PC-3 (cell line): ENCODE measurements around the gene BAZ2B. TPM values are rescaled to one million over a fixed set of nuclear protein-coding genes. Genes with fewer than 3 reads are reported as not detected.
A peak's percentile ranks its signal among the peaks of the same experiment; 100 is the strongest.

Experiments
- ATAC-seq: fragments of 200-7000 bp; cut with Tn5 transposase; 2 replicates; pipeline ENCODE4 v1.9.1; 2020; ENCODE audit warnings: mild to moderate bottlenecking, moderate library complexity
- BruUV-seq: library from RNA; stranded (reverse); fragments of 400-500 nt; replicated peaks from 2 replicates; lab custom pipeline; 2021; lab: Mats Ljungman, UMichigan
- CTCF ChIA-PET: fragments of 300-600 bp; sonication (Branson Sonifier 250); formaldehyde crosslinking; loops from one replicate; lab custom pipeline; 2022; ENCODE audit warnings: antibody characterized with exemption; lab: Charles Lee
- POLR2A ChIA-PET: fragments of 300-600 bp; sonication (Branson Sonifier 250); formaldehyde crosslinking; loops from one replicate; lab custom pipeline; 2022; ENCODE audit warnings: antibody characterized with exemption; ENCODE audit not compliant: unreplicated experiment; lab: Charles Lee
- DNase-seq: peaks from one replicate; pipeline ENCODE4 v3.0.0-alpha.2; 2015
- H2AFZ ChIP-seq: fragments of 300-600 bp; sonication (generic); 2 replicates; pipeline ENCODE4 v1.6.0; 2016; ENCODE audit warnings: antibody characterized with exemption, low read length
- H3F3A ChIP-seq: fragments of 300-600 bp; sonication (generic); one replicate; pipeline ENCODE4 v1.6.0; 2017; ENCODE audit warnings: antibody characterized with exemption, low read length, control low read depth, mild to moderate bottlenecking; ENCODE audit not compliant: unreplicated experiment
- H3K27ac ChIP-seq: fragments of 300-600 bp; sonication (generic); 2 replicates; pipeline ENCODE4 v1.5.1; 2016; ENCODE audit warnings: mild to moderate bottlenecking, low read length
- H3K27me3 ChIP-seq: fragments of 300-600 bp; sonication (generic); 2 replicates; pipeline ENCODE4 v1.6.1; 2016; ENCODE audit warnings: low read length, mixed read lengths
- H3K36me3 ChIP-seq: fragments of 300-600 bp; sonication (generic); 2 replicates; pipeline ENCODE4 v1.6.1; 2016; ENCODE audit warnings: low read depth, mixed run types, low read length, mixed read lengths
- H3K4me1 ChIP-seq: fragments of 300-600 bp; sonication (generic); 2 replicates; pipeline ENCODE4 v1.5.1; 2016; ENCODE audit warnings: low read length; ENCODE audit not compliant: insufficient read depth
- H3K4me2 ChIP-seq: fragments of 300-600 bp; sonication (generic); 2 replicates; pipeline ENCODE4 v1.6.0; 2016; ENCODE audit warnings: low read length
- H3K4me3 ChIP-seq: fragments of 300-600 bp; sonication (generic); 2 replicates; pipeline ENCODE4 v1.5.1; 2016; ENCODE audit warnings: mild to moderate bottlenecking, low read length, mixed read lengths
- H3K79me2 ChIP-seq: fragments of 300-600 bp; sonication (generic); 2 replicates; pipeline ENCODE4 v1.6.1; 2017; ENCODE audit warnings: low read length, mixed read lengths
- H3K9ac ChIP-seq: fragments of 300-600 bp; sonication (generic); 2 replicates; pipeline ENCODE4 v1.6.0; 2016; ENCODE audit warnings: mild to moderate bottlenecking, low read length
- H3K9me2 ChIP-seq: fragments of 300-600 bp; sonication (generic); replicated peaks from 2 replicates; pipeline ENCODE4 v1.6.1; 2016; ENCODE audit warnings: mixed run types, low read length, mixed read lengths
- H3K9me3 ChIP-seq: fragments of 300-600 bp; sonication (generic); 2 replicates; pipeline ENCODE4 v1.6.1; 2016; ENCODE audit warnings: low read length, mixed read lengths
- H4K20me1 ChIP-seq: fragments of 300-600 bp; sonication (generic); 2 replicates; pipeline ENCODE4 v1.6.1; 2016; ENCODE audit warnings: low read length, mixed read lengths
- CTCF ChIP-seq: fragments of 300-600 bp; sonication (generic); conservative IDR thresholded peaks from 2 replicates; pipeline ENCODE4 v1.5.1; 2017; ENCODE audit warnings: antibody characterized with exemption, low read depth, mild to moderate bottlenecking, low read length
- EZH2 ChIP-seq: fragments of 300-600 bp; sonication (generic); IDR thresholded peaks from one replicate; pipeline ENCODE4 v1.6.1; 2017; ENCODE audit warnings: antibody characterized with exemption, mild to moderate bottlenecking, low read length; ENCODE audit not compliant: unreplicated experiment
- EZH2phosphoT487 ChIP-seq: fragments of 300-600 bp; sonication (generic); IDR thresholded peaks from 2 replicates; pipeline ENCODE4 v1.6.1; 2018; ENCODE audit warnings: mild to moderate bottlenecking, antibody characterized with exemption, low read length, borderline replicate concordance
- intact Hi-C: fragments of 100-400 bp; cut with micrococcal nuclease; formaldehyde crosslinking; loops from 2 replicates; pipeline ENCODE4 v1.9.0; 2023
- total RNA-seq: library from RNA; depleted of rRNA; stranded (reverse); fragments of >200 nt; gene quantifications from 2 replicates; pipeline ENCODE4 v1.2.3, GENCODE V29; 2014

BAZ2B gene
- total RNA-seq, 1 experiment from 2014 or later = 19.6 TPM

DNA sequence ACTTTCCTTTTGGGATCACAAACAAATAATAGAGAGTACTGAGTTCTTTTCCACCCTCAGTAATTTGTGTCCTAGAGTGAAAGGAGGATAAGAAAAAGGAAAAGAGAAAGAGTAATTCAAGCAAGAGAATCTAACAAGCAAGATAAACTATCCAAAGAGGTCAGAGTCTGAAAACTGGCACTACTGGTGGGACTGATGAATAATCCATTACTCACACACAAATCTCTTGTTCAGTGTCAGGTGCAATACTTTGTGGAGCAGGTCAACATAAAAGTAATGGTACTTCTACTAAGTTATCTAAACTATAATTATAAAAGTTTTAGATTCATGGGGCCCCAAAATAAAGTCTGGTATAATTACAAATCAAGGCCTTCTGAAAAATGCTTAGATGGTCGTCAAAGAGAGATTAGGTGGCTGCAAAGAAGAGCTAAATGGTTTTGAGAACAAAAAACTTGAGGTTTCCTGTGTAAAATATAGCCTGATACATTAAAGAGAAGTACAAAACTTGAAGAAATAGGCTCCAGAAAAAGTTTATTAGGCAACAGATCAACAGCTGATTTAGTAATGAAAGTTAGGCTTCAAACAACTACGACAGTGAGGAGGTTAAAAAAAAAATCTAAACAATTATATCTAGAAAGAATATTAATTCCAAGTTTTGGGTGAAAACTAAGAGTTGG is 109.4 kb downstream of the BAZ2B start:
- intact Hi-C loops = no loop called here
- no peaks in the 10 kb centered on the region for H4K20me1 ChIP-seq
- no peaks in the 10 kb centered on the region for H3K9me3 ChIP-seq
- H3K4me1 ChIP-seq = peaks cover 16% of the 10 kb centered on the region
- H3F3A ChIP-seq = no peaks in the 10 kb centered on the region
- ChIA-PET POLR2A (interaction anchor here (0.6 kb wide), 1 partner anchor 195 kb away, joined by 3 read pairs; no protein-coding TSS in a partner anchor), CTCF (no interaction called here)
- H3K27ac ChIP-seq = no peak overlapping the region
- no peak overlapping the region for H3K4me3 ChIP-seq
- ATAC-seq = peak; percentile 97
- H3K36me3 ChIP-seq = no peaks in the 10 kb centered on the region
- no peaks in the 10 kb centered on the region for H3K9me2 ChIP-seq
- no peak overlapping the region for H3K9ac ChIP-seq
- H3K79me2 ChIP-seq = no peaks in the 10 kb centered on the region
- TF ChIP-seq EZH2phosphoT487 (no peak), EZH2 (no peak)
- H3K27me3 ChIP-seq = no peaks in the 10 kb centered on the region
- peak overlapping the region; percentile 56 for H3K4me2 ChIP-seq
- BruUV-seq = no TSS peak
- H2AFZ ChIP-seq = no peak overlapping the region
- DNase-seq = peak; percentile 75

DNA sequence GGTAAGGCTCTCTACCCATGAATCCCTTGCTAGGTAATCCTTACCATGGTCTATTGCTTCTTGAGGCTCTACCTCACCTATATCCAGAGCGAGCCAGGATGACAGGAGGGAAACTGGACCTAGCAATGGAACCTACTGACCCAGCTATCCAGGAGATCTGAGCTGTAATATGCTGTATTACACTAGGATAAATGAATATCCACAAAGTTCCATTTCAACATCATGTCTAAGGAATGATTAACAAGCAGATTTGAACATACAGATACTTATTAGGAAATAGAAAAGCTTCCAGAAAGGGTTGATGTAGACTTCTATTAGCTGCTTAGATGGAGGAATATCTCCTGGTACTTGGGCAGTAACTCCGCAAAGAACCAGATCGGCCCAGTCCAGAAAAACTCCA is 110.1 kb downstream of the BAZ2B start:
- TF ChIP-seq CTCF (no peak), EZH2phosphoT487 (no peak), EZH2 (no peak)

DNA sequence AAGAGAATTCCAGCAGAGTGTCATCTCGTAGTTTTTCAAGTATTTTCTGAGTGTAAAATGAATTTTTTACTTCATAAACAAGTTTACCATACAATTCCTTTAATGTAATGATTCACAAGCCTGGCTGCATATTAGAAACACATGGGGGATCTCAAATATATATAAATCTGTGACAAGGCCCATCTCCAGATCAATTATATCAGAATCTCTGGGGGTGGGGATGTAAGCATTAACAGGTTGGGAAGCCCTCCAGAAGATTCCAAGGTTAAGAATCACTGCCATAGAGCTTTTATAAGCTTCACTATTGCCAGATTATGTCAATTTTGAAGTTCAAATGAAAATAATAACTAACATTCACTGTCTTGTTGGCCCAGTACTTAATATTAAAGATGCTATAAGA is 111.2 kb downstream of the BAZ2B start:
- intact Hi-C loops = no loop called here
- Histone ChIP-seq H3K4me1 (peaks cover 16% of the 10 kb centered on the region), H3K27me3 (no peaks in the 10 kb centered on the region), H3K27ac (no peak overlapping the region), H3K79me2 (no peaks in the 10 kb centered on the region), H3K36me3 (no peaks in the 10 kb centered on the region), H3F3A (no peaks in the 10 kb centered on the region), H3K9ac (no peak overlapping the region), H3K9me2 (no peaks in the 10 kb centered on the region), H4K20me1 (no peaks in the 10 kb centered on the region), H3K4me3 (no peak overlapping the region), H3K4me2 (no peak overlapping the region), H2AFZ (no peak overlapping the region), H3K9me3 (no peaks in the 10 kb centered on the region)
- no peak for DNase-seq
- ChIA-PET POLR2A (no interaction called here), CTCF (no interaction called here)
- no peak for TF ChIP-seq EZH2
- no peak for TF ChIP-seq EZH2phosphoT487
- TF ChIP-seq CTCF = no peak
- BruUV-seq = no TSS peak
- no peak for ATAC-seq

More for the DNA sequence above, 110.1 kb downstream of the BAZ2B start:
- no peak for ATAC-seq
- no peaks in the 10 kb centered on the region for H3K9me3 ChIP-seq
- H3K27ac ChIP-seq = no peak overlapping the region
- H4K20me1 ChIP-seq = no peaks in the 10 kb centered on the region
- no peak overlapping the region for H3K4me3 ChIP-seq
- H2AFZ ChIP-seq = no peak overlapping the region
- no peaks in the 10 kb centered on the region for H3K27me3 ChIP-seq
- BruUV-seq = no TSS peak
- POLR2A ChIA-PET = interaction anchor here (0.6 kb wide), 1 partner anchor 196 kb away, joined by 3 read pairs; no protein-coding TSS in a partner anchor
- no peak for DNase-seq
- no peaks in the 10 kb centered on the region for H3K9me2 ChIP-seq
- H3K79me2 ChIP-seq = no peaks in the 10 kb centered on the region
- CTCF ChIA-PET = no interaction called here
- peaks cover 16% of the 10 kb centered on the region for H3K4me1 ChIP-seq
- intact Hi-C loops = no loop called here
- no peaks in the 10 kb centered on the region for H3K36me3 ChIP-seq
- H3K9ac ChIP-seq = no peak overlapping the region
- H3F3A ChIP-seq = no peaks in the 10 kb centered on the region
- H3K4me2 ChIP-seq = peak overlapping the region; percentile 56
